Stimulated activated naive B cell treated with anti-CD40 and anti-IgM and Interleukin-4, amounts not matched to agents 10 μg/mL and 1 μg/mL and 100 μg/mL, for 72 hours (primary cell): ENCODE measurements around the gene ZNF558.
"Not testable (repeated sequence)": the region's sequence is repeated elsewhere in the genome, so short reads cannot be mapped to it uniquely, and the experiment has no call there.

ENCODE experiments used
- ATAC-seq, 2 donors: fragments of 150-1000 bp; cut with Tn5 transposase; replicated peaks; 2 replicates each; pipeline ENCODE4 v1.10.0; 2021; ENCODE audit warnings: moderate library complexity in 1 of 2
- DNase-seq: peaks from one replicate; pipeline ENCODE4 v3.0.0; 2021
- H3K27ac Mint-ChIP-seq: one replicate; pipeline ENCODE4 v1.8.0; 2022; ENCODE audit warnings: mild to moderate bottlenecking, mixed read lengths
- H3K27me3 Mint-ChIP-seq, 2 donors: one replicate each; pipeline ENCODE4 v1.8.0; 2022; ENCODE audit warnings: mixed read lengths in 2 of 2
- H3K36me3 Mint-ChIP-seq, 2 donors: one replicate each; pipeline ENCODE4 v1.8.0; 2022; ENCODE audit warnings: mixed read lengths in 2 of 2, mild to moderate bottlenecking in 1 of 2
- H3K4me1 Mint-ChIP-seq, 2 donors: one replicate each; pipeline ENCODE4 v1.8.0; 2022; ENCODE audit warnings: mixed read lengths in 2 of 2, mild to moderate bottlenecking in 1 of 2
- H3K4me3 Mint-ChIP-seq, 2 donors: one replicate each; pipeline ENCODE4 v1.8.0; 2022; ENCODE audit warnings: mild to moderate bottlenecking in 2 of 2, mixed read lengths in 2 of 2, moderate library complexity in 1 of 2
- H3K9me3 Mint-ChIP-seq, 2 donors: one replicate each; pipeline ENCODE4 v1.8.0; 2022; ENCODE audit warnings: mixed read lengths in 2 of 2, mild to moderate bottlenecking in 1 of 2

Gene ZNF558

DNA sequence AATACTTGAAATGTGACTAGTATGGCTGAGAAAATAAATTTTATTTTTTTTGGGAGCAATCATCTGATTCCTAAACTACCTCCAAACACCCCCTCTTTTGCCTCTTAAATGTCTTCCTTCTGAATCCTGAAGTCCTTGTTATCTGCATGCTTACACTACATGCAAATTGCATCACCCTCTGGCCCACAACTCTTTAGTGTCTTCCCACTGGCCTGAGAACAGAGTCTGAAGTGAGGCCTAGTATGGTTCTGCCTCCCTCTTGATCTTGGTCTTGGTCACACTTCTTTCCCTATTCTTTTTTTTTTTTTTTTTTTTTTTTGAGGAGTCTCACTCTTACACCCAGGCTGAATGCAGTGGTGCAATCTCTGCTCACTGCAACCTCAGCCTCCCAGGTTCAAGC is 4.8 kb downstream of the ZNF558 start:
- Mint-ChIP-seq H3K27me3 (no peaks in the 10 kb centered on the region), H3K36me3 (peaks cover 55 to 60% of the 10 kb centered on the region in 2 donors), H3K4me1 (peaks cover 7 to 17% of the 10 kb centered on the region in 2 donors), H3K27ac (no peak overlapping the region), H3K4me3 (no peak overlapping the region), H3K9me3 (peaks cover 5% of the 10 kb centered on the region in 2 donors)
- ATAC-seq, result no peak
- DNase-seq, result no peak

DNA sequence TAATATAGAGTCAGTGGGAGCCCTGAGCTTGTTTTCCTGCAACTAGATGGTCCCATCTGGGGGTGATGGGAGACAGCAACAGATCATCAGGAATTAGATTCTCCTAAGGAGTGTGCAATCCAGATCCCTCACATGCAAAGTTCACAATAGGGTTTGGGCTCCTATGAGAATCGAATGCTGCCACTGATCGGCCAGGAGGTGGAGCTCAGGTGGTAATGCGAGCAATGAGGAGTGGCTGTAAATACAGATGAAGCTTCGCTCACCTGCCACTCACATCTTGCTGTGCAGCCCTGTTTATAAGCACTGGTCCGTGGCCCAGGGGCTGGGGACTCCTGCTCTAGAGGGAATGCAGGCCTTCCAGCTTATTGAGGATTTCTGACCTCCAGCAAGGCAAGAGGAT is 5.7 kb downstream of the ZNF558 start:
- ATAC-seq (no peak), DNase-seq (no peak)
- peaks cover 5% of the 10 kb centered on the region in 2 donors for H3K9me3 Mint-ChIP-seq
- H3K4me3 Mint-ChIP-seq, result no peak overlapping the region
- no peak overlapping the region for H3K27ac Mint-ChIP-seq
- peaks cover 6 to 13% of the 10 kb centered on the region in 2 donors for H3K4me1 Mint-ChIP-seq
- no peaks in the 10 kb centered on the region for H3K27me3 Mint-ChIP-seq
- peaks cover 62 to 69% of the 10 kb centered on the region in 2 donors for H3K36me3 Mint-ChIP-seq

DNA sequence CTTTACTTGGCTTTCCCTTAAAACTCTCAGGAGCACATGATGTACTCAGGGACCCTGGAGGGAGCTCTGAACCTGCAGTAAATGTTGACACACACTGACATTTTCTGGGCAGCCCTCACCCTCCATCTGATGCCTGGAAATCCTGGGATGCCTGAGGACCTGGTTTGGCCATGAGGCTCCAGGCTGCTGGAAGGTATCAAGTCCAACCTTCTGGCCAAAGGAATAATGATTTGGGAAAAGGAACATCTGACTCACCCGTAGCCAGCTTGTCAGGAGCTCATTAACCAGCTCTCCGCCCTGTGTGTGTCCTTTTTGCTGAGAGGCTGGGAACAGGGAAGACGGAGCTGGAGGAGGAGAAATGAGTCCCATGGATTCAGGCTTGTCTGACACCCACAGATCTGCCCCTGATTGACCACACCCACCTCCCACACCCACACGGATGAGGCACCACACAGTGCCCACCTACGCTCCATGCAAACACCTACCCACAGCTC is 10.3 kb downstream of the ZNF558 start:
- Mint-ChIP-seq H3K9me3 (peaks cover 18 to 24% of the 10 kb centered on the region in 2 donors), H3K4me3 (no peak overlapping the region)

DNA sequence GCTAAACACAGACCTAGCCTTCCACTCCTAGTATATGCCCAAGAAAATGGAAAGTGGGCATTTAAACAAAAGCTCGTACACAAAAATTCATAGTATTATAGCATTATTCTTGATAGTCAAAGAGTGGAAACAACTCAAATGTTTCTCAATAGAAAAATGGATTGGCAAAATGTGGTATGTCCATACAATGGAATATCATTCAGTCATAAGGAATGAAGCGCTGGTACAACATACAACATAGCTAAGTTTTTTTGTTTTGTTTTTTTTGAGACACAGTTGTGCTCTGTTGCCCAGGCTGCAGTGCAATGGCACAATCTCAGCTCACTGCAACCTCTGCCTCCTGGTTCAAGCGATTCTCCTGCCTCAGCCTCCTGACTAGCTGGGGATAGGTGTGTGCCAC is 11.9 kb downstream of the ZNF558 start:
- H3K4me3 Mint-ChIP-seq, result no peak overlapping the region
- peaks cover 0 to 2% of the 10 kb centered on the region in 2 donors for H3K4me1 Mint-ChIP-seq
- no peaks in the 10 kb centered on the region for H3K27me3 Mint-ChIP-seq
- peaks cover 31% of the 10 kb centered on the region in 2 donors for H3K9me3 Mint-ChIP-seq
- H3K27ac Mint-ChIP-seq, result no peak overlapping the region
- ATAC-seq, result no peak
- no peak for DNase-seq
- H3K36me3 Mint-ChIP-seq, result peaks cover 93 to 98% of the 10 kb centered on the region in 2 donors

More for the DNA sequence above, 10.3 kb downstream of the ZNF558 start:
- ATAC-seq (no peak), DNase-seq (no peak)
- Mint-ChIP-seq H3K27ac (no peak overlapping the region), H3K36me3 (peaks cover 87 to 91% of the 10 kb centered on the region in 2 donors), H3K27me3 (no peaks in the 10 kb centered on the region), H3K4me1 (peaks cover 4 to 6% of the 10 kb centered on the region in 2 donors)

DNA sequence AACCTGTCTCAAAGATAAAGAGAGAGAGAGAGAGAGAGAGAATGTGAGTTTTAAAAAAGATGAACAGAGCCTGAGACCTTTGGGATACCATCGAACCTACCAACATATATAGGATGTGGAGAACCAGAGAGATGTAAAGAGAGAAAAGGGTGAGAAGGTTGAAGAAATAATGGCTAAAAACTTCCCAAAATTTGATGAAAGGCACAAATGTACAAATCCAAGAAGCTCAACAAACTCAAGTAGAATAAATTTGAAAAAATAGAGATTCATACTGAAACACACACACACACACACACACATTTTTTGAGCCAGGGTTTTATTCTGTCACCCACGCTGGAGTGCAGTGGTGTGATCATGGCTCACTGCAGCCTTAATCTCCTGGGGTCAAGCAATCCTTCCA is 16.3 kb downstream of the ZNF558 start:
- no peaks in the 10 kb centered on the region for H3K27me3 Mint-ChIP-seq
- H3K4me3 Mint-ChIP-seq, result no peak overlapping the region
- H3K4me1 Mint-ChIP-seq, result no peaks in the 10 kb centered on the region
- peaks cover 36 to 37% of the 10 kb centered on the region in 2 donors for H3K9me3 Mint-ChIP-seq
- no peak for DNase-seq
- ATAC-seq, result no peak
- H3K27ac Mint-ChIP-seq, result no peak overlapping the region
- peaks cover 92 to 99% of the 10 kb centered on the region in 2 donors for H3K36me3 Mint-ChIP-seq

DNA sequence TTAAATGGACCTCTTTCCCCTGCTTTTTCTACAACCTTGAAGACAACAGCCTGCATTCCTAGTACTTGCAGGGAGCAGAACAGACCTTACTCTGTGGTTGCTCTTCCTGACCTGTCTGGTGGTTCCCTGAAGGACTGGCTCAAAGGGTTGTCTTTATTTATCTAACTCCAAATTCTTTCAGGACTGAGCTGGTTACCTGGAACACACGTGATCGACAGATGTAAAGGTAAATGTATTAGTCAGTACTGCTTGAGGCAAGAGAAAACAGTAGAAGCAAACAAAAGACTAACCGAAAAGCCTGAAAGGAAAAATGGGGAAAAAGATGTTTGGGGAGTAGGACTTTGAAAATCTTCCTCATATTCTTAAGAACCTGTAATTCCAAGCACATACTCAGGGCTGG is 17.9 kb downstream of the ZNF558 start:
- H3K4me3 Mint-ChIP-seq, result no peak overlapping the region
- ATAC-seq (no peak), DNase-seq (no peak)
- peaks cover 89 to 94% of the 10 kb centered on the region in 2 donors for H3K36me3 Mint-ChIP-seq
- peaks cover 30 to 32% of the 10 kb centered on the region in 2 donors for H3K9me3 Mint-ChIP-seq
- H3K4me1 Mint-ChIP-seq, result no peaks in the 10 kb centered on the region
- no peaks in the 10 kb centered on the region for H3K27me3 Mint-ChIP-seq
- H3K27ac Mint-ChIP-seq, result no peak overlapping the region

DNA sequence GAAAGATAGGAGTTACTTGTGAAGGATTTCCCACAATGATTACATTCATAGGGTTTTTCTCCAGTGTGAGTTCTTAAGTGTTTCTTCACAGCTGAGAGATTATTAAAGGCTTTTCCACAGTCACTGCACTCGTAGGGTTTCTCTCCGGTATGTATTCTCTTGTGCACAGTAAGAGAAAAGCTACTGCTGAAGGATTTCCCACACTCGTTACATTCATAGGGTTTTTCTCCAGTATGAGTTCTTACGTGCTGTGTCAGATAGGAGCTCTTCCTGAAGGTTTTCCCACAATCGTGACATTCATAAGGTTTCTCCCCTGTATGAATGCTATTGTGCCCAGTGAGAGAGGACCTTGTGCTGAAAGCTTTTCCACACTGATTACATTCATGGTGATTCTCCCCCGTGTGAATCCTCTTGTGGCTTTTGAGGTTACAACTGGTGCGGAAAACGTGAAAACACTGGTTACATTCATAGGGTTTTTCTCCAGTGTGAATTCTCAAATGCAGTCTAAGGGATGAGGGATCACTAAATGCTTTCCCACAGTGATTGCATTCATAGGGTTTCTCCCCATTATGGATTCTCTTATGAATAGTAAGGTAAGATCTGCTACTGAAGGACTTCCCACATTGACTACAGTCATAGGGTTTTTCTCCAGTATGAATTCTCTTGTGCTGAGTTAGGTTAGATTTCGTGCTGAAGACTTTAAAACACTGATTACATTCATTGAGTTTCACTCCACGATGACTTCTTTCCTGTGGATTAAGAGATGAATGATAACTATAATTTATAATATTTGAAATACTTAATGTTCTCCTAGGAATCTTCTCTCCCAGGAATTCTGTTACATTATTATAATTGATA is 20.6 kb downstream of the ZNF558 start:
- peaks cover 34 to 36% of the 10 kb centered on the region in 2 donors for H3K9me3 Mint-ChIP-seq
- H3K4me1 Mint-ChIP-seq, result no peaks in the 10 kb centered on the region
- no peak overlapping the region for H3K4me3 Mint-ChIP-seq
- DNase-seq (no peak), ATAC-seq (no peak)
- H3K27ac Mint-ChIP-seq, result no peak overlapping the region
- H3K36me3 Mint-ChIP-seq, result peaks cover 82 to 86% of the 10 kb centered on the region in 2 donors
- no peaks in the 10 kb centered on the region for H3K27me3 Mint-ChIP-seq

DNA sequence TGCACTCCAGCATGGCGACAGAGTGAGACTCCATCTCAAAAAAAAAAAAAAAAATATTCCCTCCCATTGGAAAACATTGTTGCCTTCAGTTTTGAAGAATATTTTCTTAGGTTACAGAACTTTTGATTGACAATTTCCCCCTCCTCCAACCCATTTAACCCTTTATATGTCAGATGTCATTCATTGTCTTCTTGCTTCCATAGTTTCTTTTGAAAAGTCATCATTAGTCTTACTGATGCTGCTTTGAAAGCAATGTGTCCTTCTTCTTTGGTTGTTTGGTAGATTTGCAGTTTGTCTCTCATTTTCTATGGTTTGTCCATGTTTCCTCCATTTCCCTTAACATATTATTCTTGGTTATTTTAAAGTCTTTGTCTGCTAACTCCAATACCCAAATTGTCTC is 25.4 kb downstream of the ZNF558 start:
- no peak overlapping the region for H3K27ac Mint-ChIP-seq
- no peaks in the 10 kb centered on the region for H3K4me1 Mint-ChIP-seq
- ATAC-seq, result no peak
- no peaks in the 10 kb centered on the region for H3K27me3 Mint-ChIP-seq
- H3K36me3 Mint-ChIP-seq, result peaks cover 62 to 63% of the 10 kb centered on the region in 2 donors
- no peak overlapping the region for H3K4me3 Mint-ChIP-seq
- peaks cover 29 to 35% of the 10 kb centered on the region in 2 donors for H3K9me3 Mint-ChIP-seq
- no peak for DNase-seq

DNA sequence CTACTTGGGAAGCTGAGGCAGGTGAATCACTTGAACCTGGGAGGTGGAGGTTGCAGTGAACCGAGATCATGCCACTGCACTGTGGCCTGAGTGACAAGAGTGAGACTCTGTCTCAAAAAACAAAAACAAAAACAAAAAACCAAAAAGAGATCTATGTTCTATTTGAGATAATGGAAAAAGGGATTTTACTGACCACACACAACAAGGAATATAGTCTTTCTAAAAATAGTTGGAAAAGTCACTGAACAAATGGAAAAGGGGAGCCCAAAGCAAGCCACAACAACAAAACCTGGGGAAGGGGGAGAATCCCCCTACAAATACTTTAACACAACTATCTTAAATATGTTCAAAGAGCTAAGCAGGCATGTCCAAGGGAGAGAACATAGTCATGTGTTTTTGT is 37.3 kb downstream of the ZNF558 start:
- Mint-ChIP-seq H3K4me1 (no peaks in the 10 kb centered on the region), H3K4me3 (no peak overlapping the region), H3K36me3 (no peaks in the 10 kb centered on the region), H3K27me3 (no peaks in the 10 kb centered on the region), H3K27ac (no peak overlapping the region), H3K9me3 (peaks cover 10 to 19% of the 10 kb centered on the region in 2 donors)
- DNase-seq, result no peak
- no peak for ATAC-seq

DNA sequence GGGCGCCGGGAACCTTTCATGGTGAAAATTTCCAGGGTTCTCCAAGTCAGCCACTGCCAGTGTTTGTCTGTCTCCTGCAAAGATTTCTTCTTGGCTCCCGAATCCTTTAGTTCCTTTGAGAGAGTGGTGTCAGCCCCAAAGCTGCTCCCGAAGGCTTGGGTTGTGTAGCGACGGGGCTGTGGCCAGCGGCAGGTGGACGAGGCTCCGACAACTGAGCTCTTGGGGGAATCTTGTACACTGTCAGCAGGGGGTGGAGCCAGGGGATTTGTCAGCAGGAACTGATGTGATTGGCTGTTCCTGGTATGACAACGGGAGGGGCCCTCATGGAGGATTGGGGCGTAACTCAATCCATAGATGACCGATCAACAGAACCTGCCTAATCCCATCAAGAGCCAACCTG is 58.5 kb downstream of the ZNF558 start:
- not testable (repeated sequence) for H3K27me3 Mint-ChIP-seq, H3K4me1 Mint-ChIP-seq, H3K27ac Mint-ChIP-seq, DNase-seq, H3K36me3 Mint-ChIP-seq, H3K9me3 Mint-ChIP-seq, ATAC-seq, H3K4me3 Mint-ChIP-seq

DNA sequence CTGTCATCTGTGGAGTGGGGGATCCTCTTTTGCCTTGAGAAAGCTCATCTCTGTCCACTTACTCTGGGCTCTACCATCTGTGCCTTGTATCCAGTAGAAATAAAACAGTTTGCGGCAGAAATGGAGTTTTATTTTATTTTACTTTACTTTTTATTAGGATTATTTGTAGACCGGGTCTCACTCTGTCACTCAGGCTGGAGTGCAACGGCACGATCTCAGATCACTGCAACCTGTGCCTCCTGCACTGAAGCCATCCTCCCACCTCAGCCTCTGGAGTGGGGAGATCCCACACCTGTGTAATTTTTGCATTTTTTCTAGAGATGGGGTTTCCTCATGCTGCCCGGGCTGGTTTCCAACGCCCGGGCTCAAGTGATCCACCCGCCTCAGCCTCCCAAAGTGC is 62.8 kb downstream of the ZNF558 start:
- DNase-seq, H3K27me3 Mint-ChIP-seq, ATAC-seq, H3K4me3 Mint-ChIP-seq, H3K9me3 Mint-ChIP-seq, H3K27ac Mint-ChIP-seq, H3K4me1 Mint-ChIP-seq, H3K36me3 Mint-ChIP-seq: not testable (repeated sequence)

DNA sequence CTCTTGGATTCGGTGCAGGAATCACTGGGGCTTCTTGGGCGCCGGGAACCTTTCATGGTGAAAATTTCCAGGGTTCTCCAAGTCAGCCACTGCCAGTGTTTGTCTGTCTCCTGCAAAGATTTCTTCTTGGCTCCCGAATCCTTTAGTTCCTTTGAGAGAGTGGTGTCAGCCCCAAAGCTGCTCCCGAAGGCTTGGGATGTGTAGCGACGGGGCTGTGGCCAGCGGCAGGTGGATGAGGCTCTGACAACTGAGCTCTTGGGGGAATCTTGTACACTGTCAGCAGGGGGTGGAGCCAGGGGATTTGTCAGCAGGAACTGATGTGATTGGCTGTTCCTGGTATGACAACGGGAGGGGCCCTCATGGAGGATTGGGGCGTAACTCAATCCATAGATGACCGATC is 64.8 kb downstream of the ZNF558 start:
- H3K27ac Mint-ChIP-seq, result not testable (repeated sequence)

More for the DNA sequence above, 64.8 kb downstream of the ZNF558 start:
- not testable (repeated sequence) for ATAC-seq, H3K4me3 Mint-ChIP-seq, H3K9me3 Mint-ChIP-seq, H3K36me3 Mint-ChIP-seq, H3K4me1 Mint-ChIP-seq, H3K27me3 Mint-ChIP-seq, DNase-seq
